Progenitor cell of endocrine pancreas (in vitro differentiated cells): ENCODE measurements around the gene SIPA1L3. TPM values are rescaled to one million over a fixed set of nuclear protein-coding genes. Genes with fewer than 3 reads are reported as not detected.

ENCODE experiments used
- DNase-seq: peaks from one replicate; pipeline ENCODE4 v3.0.0; 2021; ENCODE audit warnings: low spot score; ENCODE audit not compliant: unreplicated experiment
- H3K27ac Mint-ChIP-seq: 2 replicates; pipeline ENCODE4 v1.8.0; 2021; ENCODE audit warnings: mild to moderate bottlenecking, moderate library complexity, mixed read lengths
- H3K27me3 Mint-ChIP-seq: 2 replicates; pipeline ENCODE4 v1.8.0; 2021; ENCODE audit warnings: mixed read lengths
- H3K36me3 Mint-ChIP-seq: 2 replicates; pipeline ENCODE4 v1.8.0; 2022; ENCODE audit warnings: mixed read lengths; ENCODE audit not compliant: insufficient read depth
- H3K4me1 Mint-ChIP-seq: 2 replicates; pipeline ENCODE4 v1.8.0; 2021; ENCODE audit warnings: low read depth, mixed read lengths
- H3K4me3 Mint-ChIP-seq: 2 replicates; pipeline ENCODE4 v1.8.0; 2021; ENCODE audit warnings: low read depth, mild to moderate bottlenecking, moderate library complexity, mixed read lengths
- H3K9me3 Mint-ChIP-seq: 2 replicates; pipeline ENCODE4 v1.8.0; 2021; ENCODE audit warnings: low read depth, mixed read lengths
- CTCF ChIP-seq: fragments of 200-600 bp; sonication (generic); IDR thresholded peaks from one replicate; pipeline ENCODE4 v1.5.0; 2021; ENCODE audit warnings: antibody characterized with exemption, mild to moderate bottlenecking; ENCODE audit not compliant: unreplicated experiment
- total RNA-seq: library from RNA; stranded (reverse); gene quantifications from 2 replicates; pipeline ENCODE4 v1.2.1, GENCODE V29; 2021

Gene SIPA1L3
- total RNA-seq, 1 donor from 2014 or later = 132 TPM

GRCh38 chr19:38180071-38180470 lies 273.1 kb downstream of the SIPA1L3 start:
- Mint-ChIP-seq H3K4me1 (peaks cover 5% of the 10 kb centered on the region), H3K9me3 (peaks cover 11% of the 10 kb centered on the region)

GRCh38 chr19:38182536-38183210 lies 275.7 kb downstream of the SIPA1L3 start:
- no peak for DNase-seq
- H3K27me3 Mint-ChIP-seq = no peaks in the 10 kb centered on the region
- peaks cover 11% of the 10 kb centered on the region for H3K9me3 Mint-ChIP-seq
- no peak overlapping the region for H3K4me3 Mint-ChIP-seq
- peak overlapping the region; percentile 52 for H3K27ac Mint-ChIP-seq
- peaks cover 37% of the 10 kb centered on the region for H3K36me3 Mint-ChIP-seq
- H3K4me1 Mint-ChIP-seq = peaks cover 5% of the 10 kb centered on the region
- TF ChIP-seq CTCF = no peak

More at GRCh38 chr19:38180071-38180470, 273.1 kb downstream of the SIPA1L3 start:
- Mint-ChIP-seq H3K36me3 (peaks cover 36% of the 10 kb centered on the region), H3K4me3 (no peak overlapping the region), H3K27me3 (no peaks in the 10 kb centered on the region), H3K27ac (no peak overlapping the region)
- no peak for DNase-seq
- no peak for TF ChIP-seq CTCF

- Mint-ChIP-seq H3K9me3 (peaks cover 11% of the 10 kb centered on the region), H3K36me3 (peaks cover 36% of the 10 kb centered on the region), H3K27me3 (no peaks in the 10 kb centered on the region), H3K27ac (no peak overlapping the region), H3K4me3 (no peak overlapping the region), H3K4me1 (peaks cover 5% of the 10 kb centered on the region)
- no peak for TF ChIP-seq CTCF
- no peak for DNase-seq
Observed at GRCh38 chr19:38183251-38183897, 276.4 kb downstream of the SIPA1L3 start.

- peaks cover 5% of the 10 kb centered on the region for H3K4me1 Mint-ChIP-seq
- no peak for DNase-seq
- H3K36me3 Mint-ChIP-seq = peaks cover 32% of the 10 kb centered on the region
- H3K27me3 Mint-ChIP-seq = no peaks in the 10 kb centered on the region
- H3K9me3 Mint-ChIP-seq = peaks cover 4% of the 10 kb centered on the region
- no peak overlapping the region for H3K4me3 Mint-ChIP-seq
- H3K27ac Mint-ChIP-seq = peak overlapping the region; percentile 87
- no peak for TF ChIP-seq CTCF
Observed at GRCh38 chr19:38184815-38185214, 277.8 kb downstream of the SIPA1L3 start.

GRCh38 chr19:38185562-38185961 lies 278.6 kb downstream of the SIPA1L3 start:
- no peak for DNase-seq
- H3K4me1 Mint-ChIP-seq = peaks cover 5% of the 10 kb centered on the region
- peaks cover 4% of the 10 kb centered on the region for H3K9me3 Mint-ChIP-seq
- H3K27ac Mint-ChIP-seq = no peak overlapping the region
- no peaks in the 10 kb centered on the region for H3K27me3 Mint-ChIP-seq
- no peak overlapping the region for H3K4me3 Mint-ChIP-seq
- TF ChIP-seq CTCF = no peak
- peaks cover 27% of the 10 kb centered on the region for H3K36me3 Mint-ChIP-seq
